ENCODE results near the gene PI4K2A. TPM values are rescaled to one million over a fixed set of nuclear protein-coding genes. Genes with fewer than 3 reads are reported as not detected.

PI4K2A gene
- total RNA-seq, 4 donors from 2014 or later = 30.1 to 38.5 (median 33.3) TPM

DNA sequence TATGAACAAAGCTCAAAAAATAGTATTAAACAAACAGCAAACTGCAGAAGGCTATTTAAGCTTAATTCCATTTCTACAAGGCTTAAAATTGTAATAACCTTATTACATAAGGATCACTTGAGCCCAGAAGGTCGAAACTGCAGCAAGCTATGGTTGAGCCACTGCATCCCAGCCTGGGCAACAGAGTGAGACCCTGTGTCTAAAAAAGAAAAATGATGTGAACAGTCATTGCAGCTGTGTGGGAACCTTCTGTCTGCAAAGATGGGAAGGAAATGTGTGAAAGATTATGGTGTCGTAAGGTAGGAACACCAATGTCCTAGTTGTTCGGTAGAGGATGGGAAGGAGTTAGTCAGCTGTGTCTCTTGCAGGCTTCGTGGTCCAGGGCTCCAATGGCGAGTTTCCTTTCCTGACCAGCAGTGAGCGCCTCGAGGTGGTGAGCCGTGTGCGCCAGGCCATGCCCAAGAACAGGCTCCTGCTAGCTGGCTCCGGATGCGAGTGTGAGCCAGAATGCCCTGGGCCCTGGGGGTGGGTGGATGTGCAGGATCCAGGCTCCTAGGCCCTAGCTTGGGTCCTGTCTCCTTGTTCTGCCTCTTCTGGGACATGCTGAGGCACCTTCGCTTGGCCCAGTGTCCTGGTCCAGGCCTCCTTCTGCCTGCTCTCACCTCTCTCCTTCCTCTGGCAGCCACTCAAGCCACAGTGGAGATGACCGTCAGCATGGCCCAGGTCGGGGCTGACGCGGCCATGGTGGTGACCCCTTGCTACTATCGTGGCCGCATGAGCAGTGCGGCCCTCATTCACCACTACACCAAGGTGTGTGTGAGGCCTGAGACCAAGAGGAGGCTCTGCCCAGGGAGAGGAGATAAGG, 41.8 kb upstream of the PI4K2A start:
- intact Hi-C loops (cut with DNase I; ENCODE audit: low total_unique reads) = no loop called here
- no peak overlapping the region for H3K4me3 ChIP-seq (ENCODE audit: low read depth, poor library complexity, severe bottlenecking)
- DNase-seq (ENCODE audit: low spot score in 2 of 2) = no peak
- WGBS, 2 donors = 69 to 75% methylated on average over 19 of the region's 19 CpGs
- TF ChIP-seq, protein P1, sequence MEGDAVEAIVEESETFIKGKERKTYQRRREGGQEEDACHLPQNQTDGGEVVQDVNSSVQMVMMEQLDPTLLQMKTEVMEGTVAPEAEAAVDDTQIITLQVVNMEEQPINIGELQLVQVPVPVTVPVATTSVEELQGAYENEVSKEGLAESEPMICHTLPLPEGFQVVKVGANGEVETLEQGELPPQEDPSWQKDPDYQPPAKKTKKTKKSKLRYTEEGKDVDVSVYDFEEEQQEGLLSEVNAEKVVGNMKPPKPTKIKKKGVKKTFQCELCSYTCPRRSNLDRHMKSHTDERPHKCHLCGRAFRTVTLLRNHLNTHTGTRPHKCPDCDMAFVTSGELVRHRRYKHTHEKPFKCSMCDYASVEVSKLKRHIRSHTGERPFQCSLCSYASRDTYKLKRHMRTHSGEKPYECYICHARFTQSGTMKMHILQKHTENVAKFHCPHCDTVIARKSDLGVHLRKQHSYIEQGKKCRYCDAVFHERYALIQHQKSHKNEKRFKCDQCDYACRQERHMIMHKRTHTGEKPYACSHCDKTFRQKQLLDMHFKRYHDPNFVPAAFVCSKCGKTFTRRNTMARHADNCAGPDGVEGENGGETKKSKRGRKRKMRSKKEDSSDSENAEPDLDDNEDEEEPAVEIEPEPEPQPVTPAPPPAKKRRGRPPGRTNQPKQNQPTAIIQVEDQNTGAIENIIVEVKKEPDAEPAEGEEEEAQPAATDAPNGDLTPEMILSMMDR (IDR thresholded peaks at IDR 0.05) = no peak
- no peak for TF ChIP-seq POLR2A (IDR thresholded peaks at IDR 0.05)

GRCh38 chr10:97599272-97599619, 41.2 kb upstream of the PI4K2A start:
- DNase-seq (ENCODE audit: low spot score in 2 of 2) = no peak
- intact Hi-C loops (cut with DNase I; ENCODE audit: low total_unique reads) = no loop called here
- 77 to 79% methylated on average over 6 of the region's 6 CpGs for WGBS, 2 donors
- no peak for TF ChIP-seq POLR2A (IDR thresholded peaks at IDR 0.05)
- TF ChIP-seq, protein P1 (IDR thresholded peaks at IDR 0.05) = no peak
- no peak overlapping the region for H3K4me3 ChIP-seq (ENCODE audit: low read depth, poor library complexity, severe bottlenecking)

- WGBS, 2 donors = 89 to 90% methylated on average over 1 of the region's 1 CpG
- TF ChIP-seq POLR2A (IDR thresholded peaks at IDR 0.05) = no peak
- TF ChIP-seq, protein P1 (IDR thresholded peaks at IDR 0.05) = no peak
- H3K4me3 ChIP-seq (ENCODE audit: low read depth, poor library complexity, severe bottlenecking) = no peak overlapping the region
- intact Hi-C loops (cut with DNase I; ENCODE audit: low total_unique reads) = no loop called here
- no peak for DNase-seq (ENCODE audit: low spot score in 2 of 2)
Measured at GRCh38 chr10:97600616-97601015, 39.9 kb upstream of the PI4K2A start.

GRCh38 chr10:97601268-97602215, 38.9 kb upstream of the PI4K2A start:
- intact Hi-C loops (cut with DNase I; ENCODE audit: low total_unique reads) = no loop called here
- TF ChIP-seq, protein P1 (IDR thresholded peaks at IDR 0.05) = no peak
- TF ChIP-seq POLR2A (IDR thresholded peaks at IDR 0.05) = no peak

DNA sequence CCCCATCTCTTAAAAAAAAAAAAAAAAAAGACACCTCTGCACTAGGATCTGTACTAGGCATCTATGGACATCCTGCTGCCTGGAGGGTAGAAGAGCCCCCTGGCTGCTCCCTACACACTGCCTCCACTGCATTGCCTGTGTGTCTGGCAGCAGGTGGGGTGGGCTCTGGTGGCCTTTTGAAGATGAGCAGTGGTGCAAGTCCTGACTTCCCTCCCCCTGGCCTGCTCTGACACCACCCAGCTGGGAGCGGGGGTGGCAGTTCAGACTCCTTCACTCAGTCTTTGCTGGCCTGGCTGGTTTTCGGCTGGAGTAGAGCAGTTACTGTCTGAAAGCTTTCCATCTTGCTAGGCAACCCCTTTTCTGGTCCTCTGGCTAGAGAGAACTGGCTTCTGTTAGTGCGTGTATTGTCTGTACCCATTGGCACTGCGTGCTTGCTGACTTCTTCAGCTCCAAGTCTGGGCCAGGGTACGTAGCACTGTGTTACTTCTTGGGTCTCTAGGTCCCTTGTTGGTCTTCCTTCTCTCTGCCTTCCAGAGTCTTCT, 33.3 kb upstream of the PI4K2A start:
- no peak overlapping the region for H3K4me3 ChIP-seq (ENCODE audit: low read depth, poor library complexity, severe bottlenecking)
- no peak for DNase-seq (ENCODE audit: low spot score in 2 of 2)
- WGBS, 2 donors = 82 to 86% methylated on average over 5 of the region's 5 CpGs
- intact Hi-C loops (cut with DNase I; ENCODE audit: low total_unique reads) = loop anchor here (5.0 kb wide), 1 partner anchor 970 kb away; no protein-coding TSS in a partner anchor
- no peak for TF ChIP-seq POLR2A (IDR thresholded peaks at IDR 0.05)
- TF ChIP-seq, protein P1 (IDR thresholded peaks at IDR 0.05) = no peak

More at GRCh38 chr10:97601268-97602215, 38.9 kb upstream of the PI4K2A start:
- no peak for DNase-seq (ENCODE audit: low spot score in 2 of 2)
- 65 to 66% methylated on average over 19 to 20 of the region's 21 CpGs for WGBS, 2 donors
- no peak overlapping the region for H3K4me3 ChIP-seq (ENCODE audit: low read depth, poor library complexity, severe bottlenecking)
